ENCODE measurements around the gene BLACAT1. TPM values are rescaled to one million over a fixed set of nuclear protein-coding genes. Genes with fewer than 3 reads are reported as not detected.

BLACAT1 gene
- total RNA-seq, 1 donor from 2014 or later: 1.1 TPM

DNA sequence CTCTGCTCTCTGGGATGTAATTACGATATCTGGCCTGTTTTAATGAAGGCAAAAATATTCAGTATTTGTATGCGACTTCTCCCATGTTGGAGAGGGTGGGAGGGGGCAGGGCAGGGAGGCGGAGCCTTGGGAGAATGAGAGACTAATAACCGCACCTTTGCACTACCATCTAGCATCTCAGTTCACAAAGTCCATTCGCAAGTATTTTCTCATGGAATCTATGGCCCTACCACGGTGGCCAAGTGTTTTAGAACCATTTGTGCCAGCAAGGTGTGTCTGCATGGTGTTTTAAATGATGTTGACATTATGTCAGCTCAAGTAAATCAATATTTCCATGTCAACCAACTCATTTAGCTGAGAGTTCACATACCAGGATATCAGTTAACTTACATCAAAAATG lies 14.3 kb upstream of the BLACAT1 start:
- DNase-seq: no peak
- Mint-ChIP-seq H3K27me3 (ENCODE audit: unreplicated experiment) (peaks cover 4% of the 10 kb centered on the region), H3K27ac (ENCODE audit: unreplicated experiment) (no peak overlapping the region), H3K9me3 (ENCODE audit: unreplicated experiment) (peaks cover 3% of the 10 kb centered on the region), H3K36me3 (ENCODE audit: unreplicated experiment) (peaks cover 6% of the 10 kb centered on the region), H3K4me1 (ENCODE audit: low read depth, unreplicated experiment) (peaks cover 25% of the 10 kb centered on the region), H3K4me3 (ENCODE audit: unreplicated experiment) (no peak overlapping the region)
- TF ChIP-seq, protein P1, sequence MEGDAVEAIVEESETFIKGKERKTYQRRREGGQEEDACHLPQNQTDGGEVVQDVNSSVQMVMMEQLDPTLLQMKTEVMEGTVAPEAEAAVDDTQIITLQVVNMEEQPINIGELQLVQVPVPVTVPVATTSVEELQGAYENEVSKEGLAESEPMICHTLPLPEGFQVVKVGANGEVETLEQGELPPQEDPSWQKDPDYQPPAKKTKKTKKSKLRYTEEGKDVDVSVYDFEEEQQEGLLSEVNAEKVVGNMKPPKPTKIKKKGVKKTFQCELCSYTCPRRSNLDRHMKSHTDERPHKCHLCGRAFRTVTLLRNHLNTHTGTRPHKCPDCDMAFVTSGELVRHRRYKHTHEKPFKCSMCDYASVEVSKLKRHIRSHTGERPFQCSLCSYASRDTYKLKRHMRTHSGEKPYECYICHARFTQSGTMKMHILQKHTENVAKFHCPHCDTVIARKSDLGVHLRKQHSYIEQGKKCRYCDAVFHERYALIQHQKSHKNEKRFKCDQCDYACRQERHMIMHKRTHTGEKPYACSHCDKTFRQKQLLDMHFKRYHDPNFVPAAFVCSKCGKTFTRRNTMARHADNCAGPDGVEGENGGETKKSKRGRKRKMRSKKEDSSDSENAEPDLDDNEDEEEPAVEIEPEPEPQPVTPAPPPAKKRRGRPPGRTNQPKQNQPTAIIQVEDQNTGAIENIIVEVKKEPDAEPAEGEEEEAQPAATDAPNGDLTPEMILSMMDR (IDR thresholded peaks at IDR 0.05; ENCODE audit: partially characterized antibody, unreplicated experiment): no peak

DNA sequence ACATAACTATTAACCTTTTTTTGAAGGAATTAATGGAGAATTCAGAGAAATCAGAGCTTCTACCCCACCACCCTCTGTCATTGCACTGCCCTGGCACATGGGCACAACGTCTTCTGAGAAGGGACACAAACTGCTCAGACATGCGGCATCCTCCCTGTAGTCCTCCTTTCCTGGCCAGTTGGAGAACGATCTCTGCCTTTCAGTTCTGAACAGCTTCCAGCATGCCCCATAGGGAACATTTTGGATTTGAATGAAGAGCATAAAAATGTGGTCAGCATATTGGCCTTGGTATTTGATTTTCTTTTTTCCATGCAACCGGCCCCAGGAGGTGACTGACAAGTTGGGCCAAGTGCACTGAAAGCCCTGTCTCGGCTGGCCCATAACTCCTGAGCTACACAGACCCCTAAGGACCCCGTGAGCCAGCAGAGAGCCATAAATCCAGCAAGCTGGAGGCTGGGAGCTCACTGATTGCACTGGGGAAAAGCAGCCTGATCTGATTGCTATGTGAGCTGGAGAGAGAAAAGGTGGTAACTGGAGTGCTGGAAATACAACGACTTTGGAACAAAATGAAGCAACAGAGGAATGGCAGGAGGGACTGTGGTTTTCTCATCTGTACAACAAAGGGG lies 10.9 kb upstream of the BLACAT1 start:
- Mint-ChIP-seq H3K4me1 (ENCODE audit: low read depth, unreplicated experiment) (peaks cover 9% of the 10 kb centered on the region), H3K36me3 (ENCODE audit: unreplicated experiment) (no peaks in the 10 kb centered on the region), H3K9me3 (ENCODE audit: unreplicated experiment) (peaks cover 3% of the 10 kb centered on the region), H3K27me3 (ENCODE audit: unreplicated experiment) (peaks cover under 1% of the 10 kb centered on the region), H3K27ac (ENCODE audit: unreplicated experiment) (no peak overlapping the region), H3K4me3 (ENCODE audit: unreplicated experiment) (no peak overlapping the region)
- no peak for DNase-seq
- TF ChIP-seq, protein P1 (IDR thresholded peaks at IDR 0.05; ENCODE audit: partially characterized antibody, unreplicated experiment): no peak

DNA sequence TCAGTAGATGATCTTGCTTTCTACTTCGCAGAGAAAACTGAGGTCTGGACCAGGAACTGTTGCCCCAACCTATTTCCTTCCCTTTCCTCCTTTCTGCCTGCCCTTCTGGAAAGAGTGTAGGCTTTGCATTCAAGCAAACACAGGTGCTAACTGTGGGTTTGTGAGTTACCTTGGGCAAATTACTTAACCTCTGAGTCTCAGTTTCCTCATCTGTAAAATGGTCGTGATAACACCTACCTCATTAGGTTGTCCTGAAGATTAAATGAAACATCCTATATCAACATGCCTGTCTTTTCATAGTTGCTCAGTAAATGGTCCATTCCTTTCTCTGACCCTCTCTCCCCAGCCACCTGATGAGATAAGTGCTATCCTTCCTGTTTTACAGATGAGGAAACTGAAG lies 9.5 kb upstream of the BLACAT1 start:
- no peak for DNase-seq
- Mint-ChIP-seq H3K27ac (ENCODE audit: unreplicated experiment) (no peak overlapping the region), H3K4me3 (ENCODE audit: unreplicated experiment) (no peak overlapping the region), H3K36me3 (ENCODE audit: unreplicated experiment) (no peaks in the 10 kb centered on the region), H3K9me3 (ENCODE audit: unreplicated experiment) (peaks cover 3% of the 10 kb centered on the region), H3K27me3 (ENCODE audit: unreplicated experiment) (no peaks in the 10 kb centered on the region), H3K4me1 (ENCODE audit: low read depth, unreplicated experiment) (peaks cover 9% of the 10 kb centered on the region)
- TF ChIP-seq, protein P1 (IDR thresholded peaks at IDR 0.05; ENCODE audit: partially characterized antibody, unreplicated experiment): no peak

DNA sequence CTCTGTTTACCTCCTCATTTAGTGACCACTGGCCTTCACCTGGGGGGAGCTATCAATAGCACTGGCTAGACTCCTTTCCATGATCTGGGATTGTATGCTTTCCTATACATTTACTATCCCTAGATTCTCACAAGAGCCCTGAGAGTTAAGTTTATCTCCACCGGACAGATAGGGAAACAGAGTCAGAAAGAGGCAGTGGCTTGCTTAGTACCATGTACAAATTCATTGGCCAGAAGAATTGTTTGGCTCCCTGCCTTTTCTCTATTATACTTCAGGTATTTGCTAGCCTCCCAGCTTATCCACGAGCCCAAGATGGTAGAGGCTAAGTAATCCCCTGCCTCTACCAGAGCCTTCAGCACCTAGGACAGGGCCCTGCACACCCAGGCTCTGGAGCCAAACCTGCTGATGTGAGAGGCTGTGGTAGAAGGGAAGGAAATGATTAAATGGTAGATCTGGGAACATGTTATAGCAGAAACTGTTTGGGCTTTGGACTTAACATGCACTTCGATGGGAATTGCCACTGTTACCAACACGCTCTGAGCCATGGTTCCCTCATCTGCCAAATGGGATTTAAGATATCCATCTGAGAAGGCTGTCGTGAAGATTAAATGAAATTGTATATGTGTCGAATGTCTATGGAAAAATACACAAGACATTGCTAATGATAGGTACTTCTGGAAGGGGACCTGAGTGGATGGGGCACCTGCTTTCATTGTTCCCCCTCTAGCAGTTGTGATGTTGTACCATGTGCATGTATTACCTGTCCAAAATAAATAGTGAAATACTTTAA lies 3.1 kb upstream of the BLACAT1 start:
- Mint-ChIP-seq H3K27me3 (ENCODE audit: unreplicated experiment) (peaks cover 10% of the 10 kb centered on the region), H3K9me3 (ENCODE audit: unreplicated experiment) (peaks cover 11% of the 10 kb centered on the region), H3K4me1 (ENCODE audit: low read depth, unreplicated experiment) (peaks cover 4% of the 10 kb centered on the region), H3K4me3 (ENCODE audit: unreplicated experiment) (no peak overlapping the region), H3K27ac (ENCODE audit: unreplicated experiment) (no peak overlapping the region), H3K36me3 (ENCODE audit: unreplicated experiment) (no peaks in the 10 kb centered on the region)
- no peak for DNase-seq
- TF ChIP-seq, protein P1 (IDR thresholded peaks at IDR 0.05; ENCODE audit: partially characterized antibody, unreplicated experiment): no peak

All from glutamatergic neuron (in vitro differentiated cells).